Glomerular visceral epithelial cell (primary cell): ENCODE measurements around the gene TRMO.

ENCODE experiments used
- DNase-seq: peaks from one replicate; pipeline ENCODE4 v3.0.0-alpha.2; 2016; ENCODE audit errors: extremely low spot score

The TRMO gene

DNA sequence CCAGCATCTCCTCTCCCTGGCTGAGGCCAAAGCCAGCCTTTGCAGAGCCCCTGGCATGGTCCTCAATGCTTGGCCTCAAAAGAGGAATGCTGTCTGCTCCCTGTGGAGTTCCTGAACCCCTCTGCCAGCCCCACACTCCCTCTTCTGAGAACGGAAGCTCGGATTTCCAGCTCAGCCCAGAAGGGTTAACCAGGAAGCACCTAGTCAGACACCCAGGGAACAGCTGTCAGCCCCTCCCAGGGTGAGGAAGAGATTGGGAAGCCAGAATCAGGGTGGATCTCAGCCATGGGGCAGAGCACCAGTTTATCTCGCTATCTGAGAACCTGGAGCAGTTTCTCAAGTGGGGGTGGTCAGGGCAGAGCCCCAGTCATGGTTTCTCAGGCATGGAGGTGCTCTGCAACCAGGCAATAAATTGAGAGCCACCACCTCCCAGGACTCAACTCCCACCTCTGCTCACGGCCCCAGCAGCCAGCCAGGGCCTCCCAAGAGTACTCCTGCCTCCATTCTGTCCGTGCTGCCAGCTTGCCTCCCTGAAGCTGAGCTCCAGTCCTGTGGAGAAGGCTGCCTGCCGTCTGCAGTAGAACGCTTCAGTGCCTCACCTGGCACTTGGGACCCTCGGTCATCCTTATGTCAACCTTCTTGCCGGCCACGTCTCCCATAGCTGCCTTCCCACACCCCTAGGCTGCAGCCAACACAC, 61.7 kb downstream of the TRMO start:
- DNase-seq, result no peak

GRCh38 chr9:97859346-97859745, 63.0 kb downstream of the TRMO start:
- no peak for DNase-seq

DNA sequence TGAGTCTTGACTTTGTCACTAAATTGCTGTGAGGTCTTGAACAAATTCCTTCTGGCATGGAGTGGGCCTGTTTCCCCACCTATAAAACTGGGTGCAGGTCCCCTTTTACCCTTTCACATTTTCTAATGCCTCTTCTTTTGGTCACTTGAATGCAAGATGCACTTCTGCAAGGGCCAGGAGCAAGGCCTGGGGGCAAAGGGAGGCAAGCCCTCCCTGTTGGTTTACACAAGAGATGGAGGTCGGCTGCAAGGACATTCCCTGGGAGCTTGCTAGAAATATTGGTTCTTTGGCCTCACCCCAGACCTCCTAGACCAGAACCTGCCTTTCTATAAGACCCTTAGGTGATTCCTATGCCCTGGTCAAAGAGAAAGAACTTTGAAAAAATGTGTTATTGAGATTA, 63.5 kb downstream of the TRMO start:
- DNase-seq, result no peak

- DNase-seq, result no peak
These were observed 63.9 kb downstream of the TRMO start for GRCh38 chr9:97858393-97858713.

- no peak for DNase-seq
These were observed 64.5 kb downstream of the TRMO start for GRCh38 chr9:97857606-97858392.

GRCh38 chr9:97856857-97857605, 65.3 kb downstream of the TRMO start:
- DNase-seq, result no peak

- DNase-seq, result no peak
These were observed 66.4 kb downstream of the TRMO start for GRCh38 chr9:97855899-97856298.

- DNase-seq, result no peak
These were observed 66.8 kb downstream of the TRMO start for GRCh38 chr9:97855486-97855875.

GRCh38 chr9:97854696-97855485, 67.4 kb downstream of the TRMO start:
- DNase-seq, result no peak
